Caco-2 (cell line): Measurements from ENCODE around the gene KDM6A. TPM values are rescaled to one million over a fixed set of nuclear protein-coding genes. Genes with fewer than 3 reads are reported as not detected.

Experiments
- BruUV-seq: library from RNA; stranded (reverse); fragments of 400-500 nt; replicated peaks from 2 replicates; lab custom pipeline; 2021; lab: Mats Ljungman, UMichigan
- CTCF ChIA-PET: fragments of 300-600 bp; sonication (Branson Sonifier 250); formaldehyde crosslinking; loops from one replicate; lab custom pipeline; 2022; ENCODE audit warnings: antibody characterized with exemption; lab: Charles Lee
- POLR2A ChIA-PET: fragments of 300-600 bp; sonication (Branson Sonifier 250); formaldehyde crosslinking; loops from one replicate; lab custom pipeline; 2022; ENCODE audit warnings: antibody characterized with exemption; lab: Charles Lee
- DNase-seq, 2 experiments: peaks; one replicate each; pipeline versions ENCODE4 v3.0.0 to v3.0.0-alpha.2; 2020 to 2022
- H3K27me3 ChIP-seq: replicated peaks from 2 replicates; pipeline ENCODE4 v1.6.0; 2011; ENCODE audit warnings: low read length; ENCODE audit not compliant: control insufficient read depth, insufficient read depth
- H3K36me3 ChIP-seq: 2 replicates; pipeline ENCODE4 v1.5.1; 2011; ENCODE audit warnings: low read length; ENCODE audit not compliant: control insufficient read depth, insufficient read depth
- H3K4me1 ChIP-seq: fragments of 250-450 bp; sonication (Bioruptor Pico); 2 replicates; pipeline ENCODE4 v1.5.1; 2020; ENCODE audit warnings: mild to moderate bottlenecking
- H3K4me3 ChIP-seq: 2 replicates; pipeline ENCODE4 v1.5.1; 2011; ENCODE audit warnings: low read depth, mild to moderate bottlenecking, control low read depth, low read length
- H3K9me3 ChIP-seq: fragments of 250-450 bp; sonication (Bioruptor Pico); 2 replicates; pipeline ENCODE4 v1.5.1; 2020; ENCODE audit warnings: mild to moderate bottlenecking, moderate library complexity
- H3K27ac Mint-ChIP-seq: one replicate; pipeline ENCODE4 v1.8.0; 2022; ENCODE audit warnings: mixed read lengths; ENCODE audit not compliant: unreplicated experiment
- H3K27me3 Mint-ChIP-seq: one replicate; pipeline ENCODE4 v1.8.0; 2022; ENCODE audit warnings: mixed read lengths; ENCODE audit not compliant: insufficient read depth, unreplicated experiment
- H3K36me3 Mint-ChIP-seq: one replicate; pipeline ENCODE4 v1.8.0; 2022; ENCODE audit warnings: mild to moderate bottlenecking, mixed read lengths; ENCODE audit not compliant: insufficient read depth, unreplicated experiment
- H3K4me1 Mint-ChIP-seq: one replicate; pipeline ENCODE4 v1.8.0; 2022; ENCODE audit warnings: low read depth, mixed read lengths; ENCODE audit not compliant: unreplicated experiment
- H3K4me3 Mint-ChIP-seq: one replicate; pipeline ENCODE4 v1.8.0; 2022; ENCODE audit warnings: mild to moderate bottlenecking, moderate library complexity, mixed read lengths; ENCODE audit not compliant: unreplicated experiment
- H3K9me3 Mint-ChIP-seq: one replicate; pipeline ENCODE4 v1.8.0; 2022; ENCODE audit warnings: mixed read lengths; ENCODE audit not compliant: unreplicated experiment
- intact Hi-C: fragments of 100-400 bp; cut with micrococcal nuclease; formaldehyde crosslinking; loops from one replicate; pipeline ENCODE4 v1.10.0; 2022; ENCODE audit not compliant: unreplicated experiment
- total RNA-seq: library from RNA; stranded (reverse); gene quantifications from 2 replicates; pipeline ENCODE4 v1.2.3, GENCODE V29; 2022
- TF ChIP-seq, protein P1 (sequence below), 2 experiments: fragments of 200-600 bp in 1 of 2; IDR thresholded peaks; 1 replicate in 1 of 2; 2 replicates in 1 of 2; pipeline versions ENCODE4 v1.5.1 to v1.8.0; 2011 to 2022; ENCODE audit warnings: antibody characterized with exemption in 1 of 2, control low read depth in 1 of 2, inconsistent platforms in 1 of 2, low read depth in 1 of 2, low read length in 1 of 2, mild to moderate bottlenecking in 1 of 2, moderate library complexity in 1 of 2; ENCODE audit not compliant: insufficient read depth in 1 of 2, severe bottlenecking in 1 of 2, unreplicated experiment in 1 of 2

Gene KDM6A
- total RNA-seq, 1 experiment from 2014 or later = 34.2 TPM

GRCh38 chrX:44878780-44879179 lies 5.8 kb downstream of the KDM6A start:
- peaks cover 6% of the 10 kb centered on the region for H3K36me3 Mint-ChIP-seq
- H3K9me3 Mint-ChIP-seq = no peaks in the 10 kb centered on the region
- no peak overlapping the region for H3K4me3 Mint-ChIP-seq
- no peak overlapping the region for H3K27ac Mint-ChIP-seq
- no peak for DNase-seq
- H3K4me3 ChIP-seq = no peak overlapping the region
- H3K27me3 Mint-ChIP-seq = no peaks in the 10 kb centered on the region
- no TSS peak for BruUV-seq
- intact Hi-C loops = loop anchor here (10.0 kb wide), 1 partner anchor 76 kb away; no protein-coding TSS in a partner anchor
- no peaks in the 10 kb centered on the region for H3K9me3 ChIP-seq
- no peaks in the 10 kb centered on the region for H3K27me3 ChIP-seq
- H3K4me1 ChIP-seq = no peaks in the 10 kb centered on the region
- CTCF ChIA-PET = no interaction called here
- no peaks in the 10 kb centered on the region for H3K36me3 ChIP-seq
- TF ChIP-seq, protein P1, sequence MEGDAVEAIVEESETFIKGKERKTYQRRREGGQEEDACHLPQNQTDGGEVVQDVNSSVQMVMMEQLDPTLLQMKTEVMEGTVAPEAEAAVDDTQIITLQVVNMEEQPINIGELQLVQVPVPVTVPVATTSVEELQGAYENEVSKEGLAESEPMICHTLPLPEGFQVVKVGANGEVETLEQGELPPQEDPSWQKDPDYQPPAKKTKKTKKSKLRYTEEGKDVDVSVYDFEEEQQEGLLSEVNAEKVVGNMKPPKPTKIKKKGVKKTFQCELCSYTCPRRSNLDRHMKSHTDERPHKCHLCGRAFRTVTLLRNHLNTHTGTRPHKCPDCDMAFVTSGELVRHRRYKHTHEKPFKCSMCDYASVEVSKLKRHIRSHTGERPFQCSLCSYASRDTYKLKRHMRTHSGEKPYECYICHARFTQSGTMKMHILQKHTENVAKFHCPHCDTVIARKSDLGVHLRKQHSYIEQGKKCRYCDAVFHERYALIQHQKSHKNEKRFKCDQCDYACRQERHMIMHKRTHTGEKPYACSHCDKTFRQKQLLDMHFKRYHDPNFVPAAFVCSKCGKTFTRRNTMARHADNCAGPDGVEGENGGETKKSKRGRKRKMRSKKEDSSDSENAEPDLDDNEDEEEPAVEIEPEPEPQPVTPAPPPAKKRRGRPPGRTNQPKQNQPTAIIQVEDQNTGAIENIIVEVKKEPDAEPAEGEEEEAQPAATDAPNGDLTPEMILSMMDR (IDR thresholded peaks at IDR 0.05; ENCODE audit: insufficient read depth in 1 of 2, low read depth in 1 of 2, low read length in 1 of 2, severe bottlenecking in 1 of 2, unreplicated experiment in 1 of 2) = no peak
- no peaks in the 10 kb centered on the region for H3K4me1 Mint-ChIP-seq
- POLR2A ChIA-PET = no interaction called here

DNA sequence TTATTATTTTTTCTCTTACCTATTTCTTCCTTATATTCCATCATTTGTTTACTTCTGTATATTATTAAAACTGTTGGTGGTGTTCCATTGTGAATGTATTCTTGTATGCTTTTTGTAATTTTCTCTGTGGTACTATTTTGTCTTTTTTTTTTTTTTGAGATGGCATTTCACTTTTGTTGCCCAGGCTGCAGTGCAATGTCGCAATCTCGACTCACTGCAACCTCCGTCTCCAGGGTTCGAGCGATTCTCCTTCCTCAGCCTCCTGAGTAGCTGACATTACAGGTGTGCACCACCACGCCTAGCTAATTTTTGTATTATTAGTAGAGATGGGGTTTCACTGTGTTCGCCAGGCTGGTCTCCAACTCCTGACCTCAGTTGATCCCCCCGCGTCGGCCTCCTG lies 8.6 kb downstream of the KDM6A start:
- H3K36me3 ChIP-seq = no peaks in the 10 kb centered on the region
- no peak overlapping the region for H3K4me3 ChIP-seq
- intact Hi-C loops = no loop called here
- peaks cover 6% of the 10 kb centered on the region for H3K36me3 Mint-ChIP-seq
- DNase-seq = no peak
- H3K9me3 ChIP-seq = no peaks in the 10 kb centered on the region
- H3K27me3 Mint-ChIP-seq = no peaks in the 10 kb centered on the region
- no peaks in the 10 kb centered on the region for H3K4me1 Mint-ChIP-seq
- CTCF ChIA-PET = no interaction called here
- TF ChIP-seq, protein P1 (IDR thresholded peaks at IDR 0.05; ENCODE audit: insufficient read depth in 1 of 2, low read depth in 1 of 2, low read length in 1 of 2, severe bottlenecking in 1 of 2, unreplicated experiment in 1 of 2) = no peak
- no peak overlapping the region for H3K4me3 Mint-ChIP-seq
- no peaks in the 10 kb centered on the region for H3K4me1 ChIP-seq
- BruUV-seq = no TSS peak
- no peaks in the 10 kb centered on the region for H3K27me3 ChIP-seq
- POLR2A ChIA-PET = no interaction called here
- no peak overlapping the region for H3K27ac Mint-ChIP-seq
- no peaks in the 10 kb centered on the region for H3K9me3 Mint-ChIP-seq

GRCh38 chrX:44882635-44883034 lies 9.6 kb downstream of the KDM6A start:
- Mint-ChIP-seq H3K4me3 (no peak overlapping the region), H3K27ac (no peak overlapping the region), H3K27me3 (no peaks in the 10 kb centered on the region), H3K9me3 (no peaks in the 10 kb centered on the region), H3K36me3 (peaks cover 6% of the 10 kb centered on the region), H3K4me1 (no peaks in the 10 kb centered on the region)
- no peak for DNase-seq
- Histone ChIP-seq H3K36me3 (no peaks in the 10 kb centered on the region), H3K4me3 (no peak overlapping the region), H3K27me3 (no peaks in the 10 kb centered on the region), H3K4me1 (no peaks in the 10 kb centered on the region), H3K9me3 (no peaks in the 10 kb centered on the region)
- ChIA-PET CTCF (no interaction called here), POLR2A (no interaction called here)
- no TSS peak for BruUV-seq
- TF ChIP-seq, protein P1 (IDR thresholded peaks at IDR 0.05; ENCODE audit: insufficient read depth in 1 of 2, low read depth in 1 of 2, low read length in 1 of 2, severe bottlenecking in 1 of 2, unreplicated experiment in 1 of 2) = no peak
- intact Hi-C loops = no loop called here
